ENCODE measurements around the gene OMA1. TPM values are rescaled to one million over a fixed set of nuclear protein-coding genes. Genes with fewer than 3 reads are reported as not detected.
A peak's percentile ranks its signal among the peaks of the same experiment; 100 is the strongest.
"Not testable (repeated sequence)": the region's sequence is repeated elsewhere in the genome, so short reads cannot be mapped to it uniquely, and the experiment has no call there.

Gene OMA1
- 47.3 TPM for total RNA-seq

GRCh38 chr1:58546520-58547308 lies at the start of gene OMA1:
Gene OMA1 (minus strand): TSS chr1:58546726. CDS start chr1:58539294, 7,432 bp downstream.
- peak; percentile 17 for FAIRE-seq
- DNase-seq (ENCODE audit: low spot score in 2 of 2) = peak; percentile 74 to 90

GRCh38 chr1:58594546-58594945 lies 48.0 kb upstream of the OMA1 start:
- FAIRE-seq = no peak
- no peak for DNase-seq (ENCODE audit: low spot score in 2 of 2)

GRCh38 chr1:58592522-58593134 lies 46.1 kb upstream of the OMA1 start:
- DNase-seq (ENCODE audit: low spot score in 2 of 2) = no peak
- FAIRE-seq = no peak

- FAIRE-seq (no peak), DNase-seq (ENCODE audit: low spot score in 2 of 2) (no peak)
These were observed 45.3 kb upstream of the OMA1 start for GRCh38 chr1:58591806-58592205.

GRCh38 chr1:58590019-58590418 lies 43.5 kb upstream of the OMA1 start:
- DNase-seq (ENCODE audit: low spot score in 2 of 2) = no peak
- FAIRE-seq = no peak

GRCh38 chr1:58588396-58588795 lies 41.9 kb upstream of the OMA1 start:
- FAIRE-seq (no peak), DNase-seq (ENCODE audit: low spot score in 2 of 2) (no peak)

GRCh38 chr1:58587667-58588066 lies 41.1 kb upstream of the OMA1 start:
- no peak for FAIRE-seq
- no peak for DNase-seq (ENCODE audit: low spot score in 2 of 2)

GRCh38 chr1:58586271-58586670 lies 39.7 kb upstream of the OMA1 start:
- DNase-seq (ENCODE audit: low spot score in 2 of 2) (no peak), FAIRE-seq (no peak)

GRCh38 chr1:58585581-58586151 lies 39.1 kb upstream of the OMA1 start:
- no peak for DNase-seq (ENCODE audit: low spot score in 2 of 2)
- no peak for FAIRE-seq

GRCh38 chr1:58585166-58585565 lies 38.6 kb upstream of the OMA1 start:
- FAIRE-seq (no peak), DNase-seq (ENCODE audit: low spot score in 2 of 2) (no peak)

GRCh38 chr1:58584082-58584895 lies 37.8 kb upstream of the OMA1 start:
- DNase-seq (ENCODE audit: low spot score in 2 of 2) (no peak), FAIRE-seq (no peak)

GRCh38 chr1:58583496-58583895 lies 37.0 kb upstream of the OMA1 start:
- DNase-seq (ENCODE audit: low spot score in 2 of 2) (no peak), FAIRE-seq (no peak)

- not testable (repeated sequence) for DNase-seq (ENCODE audit: low spot score in 2 of 2); FAIRE-seq
These were observed 35.6 kb upstream of the OMA1 start for GRCh38 chr1:58582143-58582542.

GRCh38 chr1:58581641-58582040 lies 35.1 kb upstream of the OMA1 start:
- DNase-seq (ENCODE audit: low spot score in 2 of 2) = no peak
- FAIRE-seq = no peak

GRCh38 chr1:58580186-58580585 lies 33.7 kb upstream of the OMA1 start:
- FAIRE-seq (no peak), DNase-seq (ENCODE audit: low spot score in 2 of 2) (peak in 1 of 2 donors; percentile 49)

GRCh38 chr1:58577654-58578030 lies 31.1 kb upstream of the OMA1 start:
- FAIRE-seq = no peak
- DNase-seq (ENCODE audit: low spot score in 2 of 2) = no peak

GRCh38 chr1:58576727-58577653 lies 30.5 kb upstream of the OMA1 start, which contains the start of gene TACSTD2:
Gene TACSTD2 (minus strand): TSS chr1:58577252. CDS start chr1:58577156, 96 bp downstream.
- no peak for FAIRE-seq
- DNase-seq (ENCODE audit: low spot score in 2 of 2) = no peak

- FAIRE-seq (no peak), DNase-seq (ENCODE audit: low spot score in 2 of 2) (no peak)
These were observed 29.8 kb upstream of the OMA1 start for GRCh38 chr1:58576325-58576726.

- DNase-seq (ENCODE audit: low spot score in 2 of 2) = no peak
- no peak for FAIRE-seq
These were observed 29.2 kb upstream of the OMA1 start for GRCh38 chr1:58575551-58576324.
